Esophagus squamous epithelium (tissue), 5 donors: ENCODE results near the gene ANO2. TPM values are rescaled to one million over a fixed set of nuclear protein-coding genes. Genes with fewer than 3 reads are reported as not detected.

Experiments used
- DNase-seq: peaks from one replicate; lab custom pipeline; 2025; lab: John Stamatoyannopoulos, UW
- H3K27ac ChIP-seq, 4 donors: fragments of 200-600 bp; sonication (generic); one replicate each; pipeline ENCODE4 v1.5.1; 2016 to 2019; ENCODE audit warnings: mild to moderate bottlenecking in 1 of 4
- H3K27me3 ChIP-seq, 4 donors: fragments of 200-600 bp; sonication (generic); 1 replicate in 3 of 4; 2 replicates in 1 of 4; pipeline versions ENCODE4 v1.5.1 to v1.6.0; 2017 to 2021; ENCODE audit warnings: antibody characterized with exemption in 1 of 4
- H3K36me3 ChIP-seq, 3 donors: fragments of 200-600 bp; sonication (generic); one replicate each; pipeline ENCODE4 v1.5.1; 2016 to 2019
- H3K4me1 ChIP-seq, 3 donors: fragments of 200-600 bp; sonication (generic); one replicate each; pipeline ENCODE4 v1.5.1; 2017 to 2019
- H3K4me3 ChIP-seq, 4 donors: fragments of 200-600 bp; sonication (generic); 1 replicate in 3 of 4; 2 replicates in 1 of 4; pipeline ENCODE4 v1.5.1; 2016 to 2019; ENCODE audit warnings: mild to moderate bottlenecking in 2 of 4, moderate library complexity in 1 of 4
- H3K9me3 ChIP-seq, 3 donors: fragments of 200-600 bp; sonication (generic); one replicate each; pipeline ENCODE4 v1.5.1; 2016 to 2019
- CTCF ChIP-seq, 6 experiments: fragments of 450-650 bp in 4 of 6; fragments of 200-600 bp in 2 of 6; sonication (generic) in 2 of 6; IDR thresholded peaks; one replicate each; pipeline ENCODE4 v1.5.1; 2016 to 2019; ENCODE audit warnings: antibody characterized with exemption in 6 of 6, mild to moderate bottlenecking in 4 of 6, moderate library complexity in 4 of 6
- POLR2A ChIP-seq, 4 donors: fragments of 450-650 bp; IDR thresholded peaks; one replicate each; pipeline ENCODE4 v1.6.1; 2017; ENCODE audit warnings: antibody characterized with exemption in 4 of 4, mild to moderate bottlenecking in 4 of 4, moderate library complexity in 3 of 4
- WGBS, 2 donors: methylation state at CpG; one replicate each; pipeline ENCODE4 v1.1.5; 2018; 5-methylcytosine and 5-hydroxymethylcytosine counted together
- intact Hi-C: fragments of 100-400 bp; cut with DNase I; formaldehyde crosslinking; loops from one replicate; pipeline ENCODE4 v1.15.0; 2022
- total RNA-seq, 4 donors: library from RNA; depleted of rRNA; stranded (reverse); fragments of >200 nt; gene quantifications; one replicate each; pipeline ENCODE4 v1.1.0, GENCODE V29; 2016
- donor health status: DM: yes; HTN: yes; CAD: no.

Gene ANO2
- total RNA-seq, 4 donors from 2014 or later, result 0.49 to 11.8 (median 3.1) TPM

- Histone ChIP-seq H3K9me3 (peaks cover 0 to 6% (median 0%) of the 10 kb centered on the region in 3 donors), H3K36me3 (no peaks in the 10 kb centered on the region), H3K27me3 (no peaks in the 10 kb centered on the region), H3K4me1 (peaks cover 0 to 4% (median 0%) of the 10 kb centered on the region in 3 donors), H3K4me3 (no peak overlapping the region), H3K27ac (no peak overlapping the region)
- WGBS, 2 donors, result 83 to 90% methylated on average over 7 of the region's 7 CpGs
- intact Hi-C loops, result no loop called here
- DNase-seq, result no peak
- TF ChIP-seq CTCF (IDR thresholded peaks at IDR 0.05), result no peak
- no peak for TF ChIP-seq POLR2A (IDR thresholded peaks at IDR 0.05)
Observed at GRCh38 chr12:5692850-5693249, 252.2 kb downstream of the ANO2 start.

- Histone ChIP-seq H3K4me1 (peaks cover 0 to 4% (median 0%) of the 10 kb centered on the region in 3 donors), H3K36me3 (no peaks in the 10 kb centered on the region), H3K9me3 (no peaks in the 10 kb centered on the region), H3K4me3 (no peak overlapping the region), H3K27me3 (no peaks in the 10 kb centered on the region), H3K27ac (no peak overlapping the region)
- DNase-seq, result no peak
- TF ChIP-seq CTCF (IDR thresholded peaks at IDR 0.05), result no peak
- TF ChIP-seq POLR2A (IDR thresholded peaks at IDR 0.05), result no peak
- intact Hi-C loops, result no loop called here
- 58 to 83% methylated on average over 6 of the region's 6 CpGs for WGBS, 2 donors
Observed at GRCh38 chr12:5691943-5692342, 253.1 kb downstream of the ANO2 start.

DNA sequence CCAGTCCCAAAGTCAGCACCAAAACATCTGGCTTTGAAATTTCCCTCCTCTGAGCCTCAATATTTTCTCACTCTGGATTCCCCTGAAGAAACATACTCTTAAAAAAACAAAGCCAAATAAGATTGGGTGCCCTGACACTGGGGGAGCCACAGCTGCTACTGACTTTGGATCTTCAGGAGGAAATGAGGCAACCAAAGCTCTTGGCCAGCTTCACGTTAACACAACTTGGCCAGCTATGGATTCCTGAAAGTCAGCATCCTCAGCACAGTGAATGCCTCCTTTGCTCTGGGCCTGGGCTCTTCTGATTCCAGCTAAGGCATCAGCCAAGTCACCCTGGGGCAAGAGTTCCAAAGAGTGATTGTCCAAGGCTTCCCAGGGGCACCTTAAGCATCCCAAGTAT, 254.8 kb downstream of the ANO2 start:
- Histone ChIP-seq H3K27ac (no peak overlapping the region), H3K4me3 (no peak overlapping the region), H3K36me3 (no peaks in the 10 kb centered on the region), H3K4me1 (peaks cover 0 to 4% (median 0%) of the 10 kb centered on the region in 3 donors), H3K27me3 (no peaks in the 10 kb centered on the region), H3K9me3 (no peaks in the 10 kb centered on the region)
- intact Hi-C loops, result no loop called here
- 75 to 82% methylated on average over 1 of the region's 1 CpG for WGBS, 2 donors
- TF ChIP-seq CTCF (IDR thresholded peaks at IDR 0.05) (no peak), POLR2A (IDR thresholded peaks at IDR 0.05) (no peak)
- DNase-seq, result no peak

DNA sequence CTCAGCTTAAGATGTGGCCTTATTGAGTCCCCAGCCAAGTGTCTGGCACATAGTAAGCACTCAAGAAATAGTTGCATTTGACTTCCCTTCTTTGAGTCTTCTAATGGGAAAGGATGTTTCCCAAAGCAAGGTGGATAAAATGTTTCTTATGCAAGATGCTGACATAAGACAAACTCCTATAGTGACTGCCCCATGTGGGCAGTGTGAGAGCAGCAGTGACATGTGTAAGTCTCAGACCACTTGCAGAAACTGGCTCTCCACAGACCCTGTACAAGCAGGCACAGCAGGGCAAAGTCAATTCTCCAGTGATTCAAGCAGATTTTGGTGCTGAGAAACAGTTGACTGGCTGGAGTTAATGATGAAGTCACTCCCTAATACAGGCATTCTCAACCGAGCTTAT, 255.3 kb downstream of the ANO2 start:
- H3K9me3 ChIP-seq, result no peaks in the 10 kb centered on the region
- no peak for DNase-seq
- WGBS, 2 donors, result 57 to 100% methylated on average over 1 of the region's 1 CpG

DNA sequence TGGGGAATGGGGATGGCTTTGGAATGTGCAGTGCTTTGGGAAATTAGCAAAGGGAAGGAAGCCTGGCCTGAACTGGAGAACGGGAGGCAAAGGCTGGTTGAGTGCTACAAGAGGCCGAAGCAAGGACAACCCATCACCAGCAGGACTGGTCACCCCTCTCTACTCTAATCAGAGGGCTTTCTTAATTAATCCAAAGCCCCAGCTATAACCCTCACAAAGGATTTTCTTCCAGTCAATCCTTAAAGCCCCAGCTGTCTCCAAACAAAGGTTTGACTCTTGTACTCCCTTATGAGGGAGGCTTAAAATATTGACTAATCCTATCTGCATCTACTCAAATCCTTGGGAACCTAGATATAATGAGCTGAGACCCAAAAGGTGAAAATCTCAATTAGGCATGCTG, 256.8 kb downstream of the ANO2 start:
- Histone ChIP-seq H3K9me3 (no peaks in the 10 kb centered on the region), H3K36me3 (no peaks in the 10 kb centered on the region), H3K27ac (no peak overlapping the region), H3K4me1 (no peaks in the 10 kb centered on the region), H3K4me3 (no peak overlapping the region), H3K27me3 (no peaks in the 10 kb centered on the region)
- no peak for DNase-seq
- intact Hi-C loops, result no loop called here
- 76 to 91% methylated on average over 2 of the region's 2 CpGs for WGBS, 2 donors
- TF ChIP-seq POLR2A (IDR thresholded peaks at IDR 0.05), result no peak
- TF ChIP-seq CTCF (IDR thresholded peaks at IDR 0.05), result no peak

More for the DNA sequence above, 255.3 kb downstream of the ANO2 start:
- Histone ChIP-seq H3K36me3 (no peaks in the 10 kb centered on the region), H3K4me3 (no peak overlapping the region), H3K4me1 (peaks cover 0 to under 1% (median 0%) of the 10 kb centered on the region in 3 donors), H3K27me3 (no peaks in the 10 kb centered on the region), H3K27ac (no peak overlapping the region)
- intact Hi-C loops, result no loop called here
- TF ChIP-seq POLR2A (IDR thresholded peaks at IDR 0.05), result no peak
- no peak for TF ChIP-seq CTCF (IDR thresholded peaks at IDR 0.05)
